Parathyroid adenoma (tissue), 2 donors: ENCODE measurements around the gene INSRR.

Source experiments
- H2AFZ ChIP-seq: fragments of 300-600 bp; sonication (generic); one replicate; pipeline ENCODE4 v1.7.0; 2017; ENCODE audit warnings: antibody characterized with exemption, mild to moderate bottlenecking
- H3K27ac ChIP-seq: fragments of 300-600 bp; sonication (generic); one replicate; pipeline ENCODE4 v1.7.0; 2017
- H3K27me3 ChIP-seq: fragments of 300-600 bp; sonication (generic); one replicate; pipeline ENCODE4 v1.7.0; 2017; ENCODE audit warnings: low read length; ENCODE audit not compliant: control insufficient read depth, insufficient read depth
- H3K36me3 ChIP-seq: fragments of 300-600 bp; sonication (generic); one replicate; pipeline ENCODE4 v1.7.0; 2017; ENCODE audit warnings: low read length; ENCODE audit not compliant: control insufficient read depth, insufficient read depth
- H3K4me1 ChIP-seq: fragments of 300-600 bp; sonication (generic); one replicate; pipeline ENCODE4 v1.7.0; 2017; ENCODE audit warnings: control low read depth
- H3K4me2 ChIP-seq: fragments of 300-600 bp; sonication (generic); one replicate; pipeline ENCODE4 v1.7.0; 2017; ENCODE audit warnings: low read length
- H3K4me3 ChIP-seq: fragments of 300-600 bp; sonication (generic); one replicate; pipeline ENCODE4 v1.7.0; 2017; ENCODE audit warnings: low read depth, low read length
- H3K79me2 ChIP-seq: fragments of 300-600 bp; sonication (generic); one replicate; pipeline ENCODE4 v1.7.0; 2017; ENCODE audit warnings: control low read depth
- H3K9ac ChIP-seq: fragments of 300-600 bp; sonication (generic); one replicate; pipeline ENCODE4 v1.7.0; 2017; ENCODE audit warnings: mild to moderate bottlenecking
- H3K9me3 ChIP-seq: fragments of 300-600 bp; sonication (generic); one replicate; pipeline ENCODE4 v1.7.0; 2017; ENCODE audit warnings: low read length; ENCODE audit not compliant: control insufficient read depth
- CTCF ChIP-seq: fragments of 300-600 bp; sonication (generic); IDR thresholded peaks from one replicate; pipeline ENCODE4 v1.7.0; 2017; ENCODE audit warnings: antibody characterized with exemption, mild to moderate bottlenecking
- donor health status: primary hyperparathyroidism.

INSRR gene

GRCh38 chr1:156885880-156886355 is 27.0 kb upstream of the INSRR start:
- Histone ChIP-seq H3K9me3 (no peaks in the 10 kb centered on the region), H3K4me3 (no peak overlapping the region), H3K27ac (no peak overlapping the region), H3K4me2 (no peak overlapping the region), H3K79me2 (no peaks in the 10 kb centered on the region), H3K4me1 (no peaks in the 10 kb centered on the region), H3K27me3 (no peaks in the 10 kb centered on the region), H3K36me3 (no peaks in the 10 kb centered on the region), H2AFZ (no peak overlapping the region), H3K9ac (no peak overlapping the region)
- TF ChIP-seq CTCF, result no peak

DNA sequence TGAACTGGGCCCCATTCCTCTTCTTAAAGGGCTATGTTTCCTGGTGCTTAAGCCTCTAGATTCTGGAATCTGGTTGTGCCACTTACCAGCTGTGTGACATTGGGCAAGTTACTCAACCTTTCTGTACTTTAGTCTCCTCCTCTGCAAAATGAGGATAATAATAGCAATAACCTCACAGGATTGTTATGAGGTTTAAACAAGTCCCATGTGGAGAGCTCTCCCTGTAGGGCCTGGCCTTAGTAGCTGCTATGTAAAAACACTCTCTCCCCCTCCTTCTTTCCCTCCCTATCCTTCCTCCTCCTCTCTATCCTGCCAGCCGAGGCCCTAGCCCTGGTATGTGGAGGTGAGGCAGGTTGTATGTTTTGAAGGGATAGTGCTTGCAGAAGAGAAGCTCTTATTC is 26.4 kb upstream of the INSRR start:
- no peaks in the 10 kb centered on the region for H3K4me1 ChIP-seq
- no peaks in the 10 kb centered on the region for H3K27me3 ChIP-seq
- H3K27ac ChIP-seq, result no peak overlapping the region
- no peaks in the 10 kb centered on the region for H3K79me2 ChIP-seq
- TF ChIP-seq CTCF, result no peak
- no peak overlapping the region for H3K4me3 ChIP-seq
- H3K36me3 ChIP-seq, result no peaks in the 10 kb centered on the region
- H2AFZ ChIP-seq, result no peak overlapping the region
- H3K9me3 ChIP-seq, result no peaks in the 10 kb centered on the region
- no peak overlapping the region for H3K9ac ChIP-seq
- H3K4me2 ChIP-seq, result no peak overlapping the region

DNA sequence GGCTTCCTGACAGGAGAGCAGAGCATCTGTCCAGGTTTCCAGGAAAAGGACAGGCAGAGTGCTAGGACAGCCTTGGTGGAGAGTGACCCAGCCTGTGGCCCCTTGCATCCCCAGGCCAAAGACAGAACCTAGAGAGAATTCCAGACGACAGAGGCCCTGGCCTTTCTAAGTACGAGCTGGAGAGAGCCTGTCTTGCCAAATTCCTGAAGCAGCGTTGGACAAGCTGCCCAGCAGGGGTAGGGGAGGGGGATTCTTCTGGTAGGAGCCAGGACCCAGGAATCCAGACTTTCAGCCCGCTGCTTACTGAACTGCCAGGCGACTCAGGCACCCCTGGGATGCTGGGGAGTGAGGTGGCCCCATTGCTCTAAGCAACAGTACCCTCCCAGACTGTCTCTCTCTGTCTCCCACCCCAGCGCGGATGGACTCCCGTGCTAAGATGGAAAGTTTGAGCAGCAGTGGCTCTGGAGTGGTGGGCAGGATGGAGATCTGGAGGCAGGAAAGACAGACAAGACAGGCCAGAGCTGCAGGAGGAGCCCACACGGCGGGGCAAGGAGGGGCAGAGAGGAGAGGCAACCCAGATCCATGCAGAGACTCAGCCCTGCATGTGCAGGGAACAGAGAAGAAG is 25.8 kb upstream of the INSRR start:
- Histone ChIP-seq H3K27me3 (no peaks in the 10 kb centered on the region), H2AFZ (no peak overlapping the region), H3K9me3 (no peaks in the 10 kb centered on the region), H3K27ac (no peak overlapping the region), H3K36me3 (no peaks in the 10 kb centered on the region), H3K9ac (no peak overlapping the region), H3K4me3 (no peak overlapping the region), H3K79me2 (no peaks in the 10 kb centered on the region), H3K4me2 (no peak overlapping the region), H3K4me1 (no peaks in the 10 kb centered on the region)
- no peak for TF ChIP-seq CTCF

DNA sequence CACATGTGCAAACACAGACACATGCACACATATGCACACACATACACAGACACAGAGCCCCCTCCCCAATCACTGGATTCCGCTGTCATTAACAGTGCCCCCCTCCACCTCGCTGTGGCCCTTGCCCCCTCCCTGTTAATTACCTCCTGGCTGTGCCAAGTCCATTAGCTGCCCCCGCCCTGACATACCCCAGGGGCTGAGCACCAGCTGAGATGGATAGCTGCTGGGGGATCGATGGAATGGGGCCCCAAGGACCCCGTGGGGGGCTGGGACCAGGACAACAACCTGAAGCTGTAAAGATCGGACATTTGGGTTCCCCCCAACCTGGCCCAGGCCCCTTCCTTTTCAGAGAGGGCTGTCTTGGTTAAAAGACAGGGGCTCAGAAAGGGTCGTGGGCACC is 25.0 kb upstream of the INSRR start:
- Histone ChIP-seq H3K9ac (no peak overlapping the region), H3K4me1 (no peaks in the 10 kb centered on the region), H3K79me2 (no peaks in the 10 kb centered on the region), H3K27me3 (no peaks in the 10 kb centered on the region), H3K36me3 (no peaks in the 10 kb centered on the region), H3K9me3 (no peaks in the 10 kb centered on the region), H3K4me3 (no peak overlapping the region), H3K4me2 (no peak overlapping the region), H2AFZ (no peak overlapping the region), H3K27ac (no peak overlapping the region)
- no peak for TF ChIP-seq CTCF

DNA sequence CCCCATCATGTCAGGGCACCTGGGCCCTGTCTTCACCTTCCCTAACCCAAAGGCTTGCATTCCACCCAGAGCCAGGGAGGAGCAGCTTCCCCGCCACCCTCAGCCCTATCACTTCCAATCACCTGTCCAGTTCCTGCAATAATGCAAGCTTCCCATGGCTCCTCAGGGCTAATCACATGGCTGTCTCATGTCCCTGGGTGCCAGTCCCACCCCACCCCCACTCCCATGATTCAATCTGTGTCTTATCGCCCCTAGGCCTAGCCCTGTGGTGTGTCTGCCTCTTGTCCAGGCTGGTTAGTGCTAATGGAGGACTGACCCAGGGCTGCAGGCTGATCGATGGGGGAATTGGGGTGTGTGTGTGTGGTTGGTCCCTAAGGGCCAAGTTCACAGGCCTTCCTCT is 23.6 kb upstream of the INSRR start:
- Histone ChIP-seq H2AFZ (no peak overlapping the region), H3K9me3 (no peaks in the 10 kb centered on the region), H3K9ac (no peak overlapping the region), H3K27ac (no peak overlapping the region), H3K4me1 (no peaks in the 10 kb centered on the region), H3K4me3 (no peak overlapping the region), H3K36me3 (no peaks in the 10 kb centered on the region), H3K27me3 (no peaks in the 10 kb centered on the region), H3K4me2 (no peak overlapping the region), H3K79me2 (no peaks in the 10 kb centered on the region)
- no peak for TF ChIP-seq CTCF
